GM15510 (cell line): ENCODE results near the gene WIF1.

ENCODE experiments used
- POLR2A ChIP-seq: IDR thresholded peaks from 3 replicates; pipeline ENCODE4 v1.6.1; 2011; ENCODE audit warnings: borderline replicate concordance; ENCODE audit not compliant: insufficient read length; ENCODE audit errors: extremely low read depth

Gene WIF1

GRCh38 chr12:65139389-65139788 lies 18.3 kb upstream of the WIF1 start:
- TF ChIP-seq POLR2A = no peak

GRCh38 chr12:65133879-65134278 lies 12.8 kb upstream of the WIF1 start:
- no peak for TF ChIP-seq POLR2A

DNA sequence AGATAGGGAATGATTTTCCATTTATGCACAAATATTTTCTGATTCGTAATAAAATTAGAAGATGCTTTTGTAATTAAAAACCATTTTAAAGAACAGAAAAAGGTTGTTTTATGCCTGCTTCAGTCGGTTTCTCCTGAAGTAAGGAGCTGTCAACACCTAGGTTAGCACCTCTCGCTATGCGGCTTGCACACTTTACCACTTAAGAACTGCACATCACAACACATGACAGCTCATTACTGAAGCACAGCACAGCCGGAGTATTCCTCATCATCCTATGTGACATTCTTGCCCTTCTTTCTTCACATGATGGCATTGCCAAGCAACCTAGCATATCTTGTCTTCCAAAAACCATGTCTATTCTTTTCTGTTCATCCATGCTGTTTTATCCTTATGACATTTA lies 5.4 kb upstream of the WIF1 start:
- TF ChIP-seq POLR2A = no peak

GRCh38 chr12:65125975-65126374 lies 4.9 kb upstream of the WIF1 start:
- TF ChIP-seq POLR2A = no peak

GRCh38 chr12:65125247-65125646 lies 4.1 kb upstream of the WIF1 start:
- no peak for TF ChIP-seq POLR2A

DNA sequence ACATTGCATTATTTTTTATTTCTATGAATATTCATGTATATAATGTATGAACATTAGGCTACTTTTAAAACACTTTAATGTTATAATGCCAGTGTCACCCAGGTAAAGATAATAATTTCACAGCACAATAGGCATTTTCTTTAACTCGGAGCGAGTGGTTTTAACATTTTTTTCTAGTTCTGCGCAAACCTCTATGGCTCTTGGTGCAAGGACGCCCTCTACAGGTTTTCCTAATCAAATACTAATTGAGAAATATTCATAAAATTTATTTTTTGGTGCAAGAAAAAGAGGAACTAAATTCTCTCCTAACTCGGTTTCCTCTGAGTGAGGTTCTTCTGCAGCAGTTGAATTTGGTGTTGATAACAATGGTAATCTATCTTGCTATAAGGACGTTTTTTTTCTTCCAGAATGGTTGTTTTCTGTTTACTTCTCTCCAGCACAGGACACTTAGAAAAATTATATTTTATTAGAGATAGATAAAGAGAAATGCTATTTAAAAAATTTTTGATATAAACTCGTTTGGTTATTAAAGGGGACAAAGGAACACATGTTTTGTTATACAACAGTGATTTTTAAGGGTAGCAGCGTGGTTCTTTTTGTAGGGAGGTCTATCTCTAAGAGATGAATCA lies 2.4 kb upstream of the WIF1 start:
- no peak for TF ChIP-seq POLR2A

DNA sequence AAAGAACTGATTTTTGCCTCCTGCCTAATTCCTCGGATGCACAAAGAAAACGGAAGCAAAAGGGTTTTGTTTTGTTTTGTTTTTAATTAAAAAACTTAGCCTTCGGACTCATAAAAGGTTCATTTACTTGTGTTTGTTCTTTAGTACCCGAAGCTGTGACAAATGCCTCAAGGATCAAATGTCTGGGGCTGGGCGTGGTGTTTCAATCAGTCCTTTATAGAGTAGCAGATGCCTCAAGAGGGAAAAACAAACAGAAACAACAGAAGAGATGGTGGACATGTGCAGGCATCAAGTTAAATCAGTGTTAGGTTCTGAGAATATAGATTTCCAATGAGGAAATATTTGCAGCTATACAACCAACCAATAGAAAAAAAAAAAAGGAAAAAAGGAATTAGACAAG lies 1.6 kb upstream of the WIF1 start:
- TF ChIP-seq POLR2A = no peak

DNA sequence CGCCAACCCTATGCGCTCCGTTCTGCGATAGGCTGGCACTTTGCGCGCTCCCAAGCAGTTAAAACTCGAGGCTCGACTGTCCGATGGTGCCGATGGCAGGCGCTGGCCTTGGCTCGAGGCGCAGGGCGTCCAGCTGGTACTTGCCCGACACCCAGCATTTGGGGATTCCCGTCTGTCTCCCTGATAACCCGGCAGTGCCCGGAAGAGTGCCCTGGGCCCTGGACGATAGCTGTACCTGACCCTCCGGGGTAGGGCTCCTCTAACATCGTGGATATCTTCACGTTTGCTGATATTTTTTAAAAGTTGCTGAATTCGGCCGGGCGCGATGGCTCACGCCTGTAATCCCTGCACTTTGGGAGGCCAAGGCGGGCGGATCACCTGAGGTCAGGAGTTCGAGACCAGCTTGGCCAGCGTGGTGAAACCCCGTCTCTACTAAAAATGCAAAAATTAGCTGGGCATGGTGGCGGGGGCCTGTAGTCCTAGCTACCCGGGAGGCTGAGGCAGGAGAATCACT lies 908 bp upstream of the WIF1 start:
- TF ChIP-seq POLR2A = no peak

DNA sequence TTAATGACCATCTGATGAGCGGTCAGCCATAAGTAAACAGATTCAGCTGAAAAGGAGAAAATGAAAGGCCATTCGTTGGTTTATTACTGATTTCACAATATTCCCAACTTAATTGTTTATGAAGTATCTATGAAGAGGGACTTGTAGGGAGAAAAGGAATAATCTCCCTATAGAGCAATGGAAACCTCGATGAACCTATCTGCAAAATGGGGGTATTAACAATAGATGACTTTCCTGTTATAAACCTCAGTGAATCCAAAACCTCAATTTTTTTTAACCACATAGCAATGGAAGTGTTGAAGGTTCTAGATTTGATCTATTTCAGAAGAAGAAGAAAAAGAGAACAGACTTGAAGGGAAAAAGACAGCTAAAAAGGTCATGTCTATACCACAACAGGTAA lies 2.0 kb downstream of the WIF1 start:
- no peak for TF ChIP-seq POLR2A

DNA sequence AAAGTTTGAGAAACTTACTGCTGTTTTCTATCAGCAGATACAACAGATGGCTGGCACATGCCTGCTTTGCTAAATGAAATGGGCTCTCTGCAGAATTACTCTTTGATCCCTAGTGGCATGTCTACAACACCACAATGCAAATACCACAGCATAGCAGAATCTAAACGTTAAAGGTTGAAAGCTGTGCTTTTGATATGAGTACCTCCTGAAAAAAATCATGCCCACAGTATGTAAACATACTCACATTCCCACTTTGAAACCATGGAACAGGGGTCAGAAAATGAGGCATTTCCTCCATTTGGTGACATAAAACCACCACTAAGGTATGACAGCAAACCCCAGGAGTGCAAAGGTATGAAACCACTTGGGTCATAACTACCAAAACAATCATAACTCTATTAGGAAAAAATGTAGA lies 7.5 kb downstream of the WIF1 start:
- no peak for TF ChIP-seq POLR2A

GRCh38 chr12:65106948-65107347 lies 14.2 kb downstream of the WIF1 start:
- no peak for TF ChIP-seq POLR2A

DNA sequence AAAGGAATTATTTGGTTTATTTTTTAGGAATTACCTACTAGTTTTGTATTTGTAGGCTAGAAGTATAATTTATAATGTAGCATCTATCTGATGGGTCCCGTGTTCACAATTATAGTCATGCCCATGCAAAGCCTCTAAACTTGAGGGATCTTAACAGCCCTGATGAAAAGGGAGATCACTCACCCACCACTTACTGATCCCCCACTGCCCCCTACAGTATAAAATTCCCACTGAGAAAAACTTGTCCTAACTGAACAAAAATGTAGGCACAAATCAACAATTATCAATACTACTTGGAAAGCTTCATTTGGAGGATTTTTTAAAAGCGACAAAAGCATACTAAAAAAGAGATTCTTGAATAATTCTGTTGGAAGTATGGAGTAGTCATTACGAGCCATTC lies 21.0 kb downstream of the WIF1 start:
- TF ChIP-seq POLR2A = no peak

GRCh38 chr12:65099182-65099581 lies 21.9 kb downstream of the WIF1 start:
- TF ChIP-seq POLR2A = no peak

- TF ChIP-seq POLR2A = no peak
Measured at GRCh38 chr12:65098364-65098763, 22.7 kb downstream of the WIF1 start.

DNA sequence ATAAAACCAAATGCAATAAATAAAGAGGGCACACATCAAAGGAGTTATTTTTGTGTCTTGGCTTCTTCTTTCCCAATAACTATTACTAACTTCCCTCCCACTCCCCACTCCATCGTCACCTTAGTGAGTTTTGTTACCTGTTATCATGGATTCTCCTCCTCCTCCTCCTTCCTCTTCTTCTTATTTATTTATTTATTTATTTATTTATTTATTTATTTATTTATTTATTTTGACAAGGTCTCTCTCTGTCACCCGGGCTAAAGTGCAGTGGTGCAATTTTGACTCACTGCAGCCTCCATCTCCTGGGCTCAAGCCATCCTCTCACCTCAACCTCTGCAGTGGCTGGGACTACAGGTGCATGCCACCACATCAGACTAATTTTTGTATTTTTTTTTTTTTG lies 26.4 kb downstream of the WIF1 start:
- no peak for TF ChIP-seq POLR2A

DNA sequence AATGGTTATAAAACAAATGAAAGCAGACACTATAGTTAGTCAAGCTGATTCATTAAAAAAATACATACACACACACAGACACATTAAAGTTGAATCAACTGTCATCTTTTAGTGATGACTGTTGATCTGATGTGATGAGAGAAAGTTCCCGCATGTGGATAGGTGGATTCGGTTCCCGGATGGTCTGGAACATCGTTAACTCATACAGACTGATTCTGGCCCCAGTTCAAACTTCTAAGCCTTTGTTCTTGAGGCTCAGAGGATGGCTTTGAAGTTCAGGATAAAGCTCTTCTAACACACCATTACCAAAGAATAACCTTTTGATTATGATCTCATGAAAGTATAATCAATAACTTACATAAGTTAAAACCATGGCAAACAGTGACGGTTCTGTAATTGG lies 27.5 kb downstream of the WIF1 start:
- TF ChIP-seq POLR2A = no peak

- no peak for TF ChIP-seq POLR2A
Measured at GRCh38 chr12:65090461-65090860, 30.6 kb downstream of the WIF1 start.
